Naive thymus-derived CD4-positive, alpha-beta T cell (primary cell): ENCODE results near the gene GNAO1. TPM values are rescaled to one million over a fixed set of nuclear protein-coding genes. Genes with fewer than 3 reads are reported as not detected.

Source experiments
- ATAC-seq: fragments of 150-1000 bp; cut with Tn5 transposase; 2 replicates; pipeline ENCODE4 v1.10.0; 2021; ENCODE audit warnings: mild to moderate bottlenecking, moderate library complexity
- CTCF ChIA-PET: fragments of 350-600 bp; sonication (Branson Sonifier 250); formaldehyde crosslinking; loops from one replicate; lab custom pipeline; 2021; ENCODE audit warnings: antibody characterized with exemption; lab: Charles Lee
- POLR2A ChIA-PET: fragments of 350-600 bp; sonication (Branson Sonifier 250); formaldehyde crosslinking; loops from one replicate; lab custom pipeline; 2021; ENCODE audit warnings: antibody characterized with exemption, inconsistent platforms; lab: Charles Lee
- DNase-seq, 9 donors: peaks; one replicate each; pipeline versions ENCODE4 v3.0.0 to v3.0.0-alpha.2; 2020 to 2022; ENCODE audit warnings: mixed read lengths in 1 of 9
- H3K27ac ChIP-seq: one replicate; pipeline ENCODE4 v1.7.0; 2013; ENCODE audit warnings: mild to moderate bottlenecking, low read depth, low read length, moderate library complexity
- H3K27me3 ChIP-seq, 2 donors: one replicate each; pipeline ENCODE4 v1.7.0; 2013; ENCODE audit warnings: low read length in 2 of 2, mild to moderate bottlenecking in 2 of 2, moderate library complexity in 2 of 2; ENCODE audit not compliant: control insufficient read depth in 2 of 2, insufficient read depth in 2 of 2
- H3K36me3 ChIP-seq, 3 experiments: 1 replicate in 2 of 3; 2 replicates in 1 of 3; pipeline ENCODE4 v1.7.0; 2013; ENCODE audit warnings: low read length in 3 of 3, mild to moderate bottlenecking in 3 of 3, moderate library complexity in 1 of 3; ENCODE audit not compliant: insufficient read depth in 3 of 3, control insufficient read depth in 2 of 3
- H3K4me1 ChIP-seq, 2 donors: one replicate each; pipeline ENCODE4 v1.7.0; 2013; ENCODE audit warnings: low read length in 2 of 2, mild to moderate bottlenecking in 2 of 2, moderate library complexity in 1 of 2; ENCODE audit not compliant: control insufficient read depth in 2 of 2, insufficient read depth in 2 of 2
- H3K4me3 ChIP-seq: 2 replicates; pipeline ENCODE4 v1.7.0; 2013; ENCODE audit warnings: mild to moderate bottlenecking, low read length
- H3K9me3 ChIP-seq, 3 experiments: 1 replicate in 2 of 3; 2 replicates in 1 of 3; pipeline ENCODE4 v1.7.0; 2013; ENCODE audit warnings: low read length in 3 of 3; ENCODE audit not compliant: control insufficient read depth in 2 of 3
- H3K27ac Mint-ChIP-seq, 9 donors: one replicate each; pipeline ENCODE4 v1.8.0; 2020 to 2022; ENCODE audit warnings: mixed read lengths in 9 of 9, mild to moderate bottlenecking in 8 of 9, moderate library complexity in 5 of 9, inconsistent platforms in 2 of 9
- H3K27me3 Mint-ChIP-seq, 5 donors: one replicate each; pipeline ENCODE4 v1.8.0; 2021 to 2022; ENCODE audit warnings: mixed read lengths in 5 of 5, mild to moderate bottlenecking in 1 of 5
- H3K36me3 Mint-ChIP-seq, 5 donors: one replicate each; pipeline ENCODE4 v1.8.0; 2020 to 2022; ENCODE audit warnings: mixed read lengths in 5 of 5, mild to moderate bottlenecking in 3 of 5, inconsistent platforms in 1 of 5
- H3K4me1 Mint-ChIP-seq, 7 donors: one replicate each; pipeline ENCODE4 v1.8.0; 2020 to 2022; ENCODE audit warnings: mixed read lengths in 7 of 7, mild to moderate bottlenecking in 3 of 7, inconsistent platforms in 1 of 7
- H3K4me3 Mint-ChIP-seq, 10 donors: one replicate each; pipeline ENCODE4 v1.8.0; 2020 to 2022; ENCODE audit warnings: mild to moderate bottlenecking in 10 of 10, mixed read lengths in 10 of 10, moderate library complexity in 6 of 10, inconsistent platforms in 2 of 10
- H3K9me3 Mint-ChIP-seq, 11 donors: one replicate each; pipeline ENCODE4 v1.8.0; 2020 to 2022; ENCODE audit warnings: mixed read lengths in 11 of 11, mild to moderate bottlenecking in 4 of 11, inconsistent platforms in 1 of 11, moderate library complexity in 1 of 11
- intact Hi-C, 2 donors: fragments of 100-400 bp; cut with micrococcal nuclease; formaldehyde crosslinking; loops; one replicate each; pipeline ENCODE4 v1.15.1; 2023
- polyA plus RNA-seq, 2 donors: library from polyadenylated mRNA; unstranded; fragments of 300-500 nt; fragmentation: Illumina TruSeq; gene quantifications; one replicate each; pipeline ENCODE4 v1.2.3, GENCODE V29; 2021
- total RNA-seq, 6 experiments: library from RNA in 5 of 6; stranded (reverse) in 5 of 6; gene quantifications; 1 replicate in 5 of 6; 2 replicates in 1 of 6; pipeline ENCODE4 v1.2.3 and lab custom pipeline; 2021 to 2026

Gene GNAO1
- total and polyA plus RNA-seq, 7 experiments from 2014 or later = 0.43 to 5.4 (median 0.80) TPM; not detected in 2

- Mint-ChIP-seq H3K4me3 (no peak overlapping the region), H3K36me3 (no peaks in the 10 kb centered on the region), H3K9me3 (no peaks in the 10 kb centered on the region), H3K27me3 (peaks cover 0 to 34% (median 0%) of the 10 kb centered on the region in 5 donors), H3K27ac (no peak overlapping the region), H3K4me1 (peaks cover 0 to 3% (median 0%) of the 10 kb centered on the region in 7 donors)
- Histone ChIP-seq H3K27me3 (no peaks in the 10 kb centered on the region), H3K4me3 (no peak overlapping the region), H3K4me1 (no peaks in the 10 kb centered on the region), H3K27ac (no peak overlapping the region), H3K36me3 (no peaks in the 10 kb centered on the region), H3K9me3 (no peaks in the 10 kb centered on the region)
- CTCF ChIA-PET = no interaction called here
- POLR2A ChIA-PET = no interaction called here
- ATAC-seq (no peak), DNase-seq (no peak)
- intact Hi-C loops = no loop called here
These were observed 46.9 kb downstream of the GNAO1 start for GRCh38 chr16:56238188-56238587.

- no peaks in the 10 kb centered on the region for H3K36me3 Mint-ChIP-seq
- H3K36me3 ChIP-seq = no peaks in the 10 kb centered on the region
- ChIA-PET POLR2A (no interaction called here), CTCF (no interaction called here)
- H3K4me3 Mint-ChIP-seq = no peak overlapping the region
- H3K27ac ChIP-seq = no peak overlapping the region
- H3K4me1 Mint-ChIP-seq = no peaks in the 10 kb centered on the region
- H3K9me3 Mint-ChIP-seq = no peaks in the 10 kb centered on the region
- intact Hi-C loops = no loop called here
- no peaks in the 10 kb centered on the region for H3K9me3 ChIP-seq
- H3K27me3 Mint-ChIP-seq = peaks cover 0 to 30% (median 0%) of the 10 kb centered on the region in 5 donors
- DNase-seq (no peak), ATAC-seq (no peak)
- H3K4me1 ChIP-seq = no peaks in the 10 kb centered on the region
- H3K27ac Mint-ChIP-seq = no peak overlapping the region
- no peak overlapping the region for H3K4me3 ChIP-seq
- H3K27me3 ChIP-seq = no peaks in the 10 kb centered on the region
These were observed 50.3 kb downstream of the GNAO1 start for GRCh38 chr16:56241596-56241995.

- H3K4me3 ChIP-seq = no peak overlapping the region
- H3K4me1 ChIP-seq = no peaks in the 10 kb centered on the region
- ChIA-PET CTCF (no interaction called here), POLR2A (no interaction called here)
- H3K27me3 ChIP-seq = no peaks in the 10 kb centered on the region
- intact Hi-C loops = no loop called here
- H3K9me3 Mint-ChIP-seq = no peaks in the 10 kb centered on the region
- ATAC-seq (no peak), DNase-seq (no peak)
- no peak overlapping the region for H3K27ac ChIP-seq
- H3K36me3 Mint-ChIP-seq = no peaks in the 10 kb centered on the region
- H3K9me3 ChIP-seq = no peaks in the 10 kb centered on the region
- no peak overlapping the region for H3K4me3 Mint-ChIP-seq
- H3K36me3 ChIP-seq = no peaks in the 10 kb centered on the region
- peaks cover 0 to 22% (median 0%) of the 10 kb centered on the region in 5 donors for H3K27me3 Mint-ChIP-seq
- no peak overlapping the region for H3K27ac Mint-ChIP-seq
- H3K4me1 Mint-ChIP-seq = peaks cover 0 to 6% (median 0%) of the 10 kb centered on the region in 7 donors
These were observed 51.5 kb downstream of the GNAO1 start for GRCh38 chr16:56242740-56243139.

- H3K27ac Mint-ChIP-seq = no peak overlapping the region
- Histone ChIP-seq H3K4me3 (no peak overlapping the region), H3K27me3 (no peaks in the 10 kb centered on the region), H3K9me3 (no peaks in the 10 kb centered on the region), H3K4me1 (no peaks in the 10 kb centered on the region), H3K36me3 (no peaks in the 10 kb centered on the region), H3K27ac (no peak overlapping the region)
- ChIA-PET CTCF (no interaction called here), POLR2A (no interaction called here)
- H3K9me3 Mint-ChIP-seq = peaks cover 0 to 5% (median 0%) of the 10 kb centered on the region in 11 donors
- peaks cover 0 to 14% (median 0%) of the 10 kb centered on the region in 5 donors for H3K27me3 Mint-ChIP-seq
- no peaks in the 10 kb centered on the region for H3K36me3 Mint-ChIP-seq
- intact Hi-C loops = no loop called here
- H3K4me3 Mint-ChIP-seq = no peak overlapping the region
- DNase-seq (no peak), ATAC-seq (no peak)
- H3K4me1 Mint-ChIP-seq = peaks cover 0 to 6% (median 0%) of the 10 kb centered on the region in 7 donors
These were observed 53.3 kb downstream of the GNAO1 start for GRCh38 chr16:56244612-56245011.

- no peak for DNase-seq
- Mint-ChIP-seq H3K4me3 (no peak overlapping the region), H3K9me3 (peaks cover 0 to 5% (median 0%) of the 10 kb centered on the region in 11 donors), H3K4me1 (peaks cover 0 to 6% (median 0%) of the 10 kb centered on the region in 7 donors), H3K36me3 (no peaks in the 10 kb centered on the region), H3K27me3 (peaks cover 0 to 9% (median 0%) of the 10 kb centered on the region in 5 donors), H3K27ac (no peak overlapping the region)
- intact Hi-C loops = no loop called here
- Histone ChIP-seq H3K9me3 (no peaks in the 10 kb centered on the region), H3K4me1 (no peaks in the 10 kb centered on the region), H3K27me3 (no peaks in the 10 kb centered on the region), H3K27ac (no peak overlapping the region), H3K4me3 (no peak overlapping the region), H3K36me3 (no peaks in the 10 kb centered on the region)
- no peak for ATAC-seq
- CTCF ChIA-PET = no interaction called here
- POLR2A ChIA-PET = no interaction called here
These were observed 53.9 kb downstream of the GNAO1 start for GRCh38 chr16:56245197-56245596.

- H3K27ac Mint-ChIP-seq = no peak overlapping the region
- H3K4me3 Mint-ChIP-seq = no peak overlapping the region
- no peaks in the 10 kb centered on the region for H3K27me3 ChIP-seq
- H3K9me3 ChIP-seq = no peaks in the 10 kb centered on the region
- H3K4me1 Mint-ChIP-seq = peaks cover 0 to 6% (median 0%) of the 10 kb centered on the region in 7 donors
- CTCF ChIA-PET = no interaction called here
- POLR2A ChIA-PET = no interaction called here
- intact Hi-C loops = no loop called here
- H3K9me3 Mint-ChIP-seq = peaks cover 0 to 5% (median 0%) of the 10 kb centered on the region in 11 donors
- no peak overlapping the region for H3K27ac ChIP-seq
- H3K36me3 ChIP-seq = no peaks in the 10 kb centered on the region
- no peak overlapping the region for H3K4me3 ChIP-seq
- DNase-seq (no peak), ATAC-seq (no peak)
- no peaks in the 10 kb centered on the region for H3K4me1 ChIP-seq
- H3K27me3 Mint-ChIP-seq = peaks cover 0 to 7% (median 0%) of the 10 kb centered on the region in 5 donors
- H3K36me3 Mint-ChIP-seq = no peaks in the 10 kb centered on the region
These were observed 54.9 kb downstream of the GNAO1 start for GRCh38 chr16:56246051-56246817.

GRCh38 chr16:56247018-56247417, 55.7 kb downstream of the GNAO1 start:
- no peaks in the 10 kb centered on the region for H3K27me3 ChIP-seq
- no peak for DNase-seq
- ATAC-seq = no peak
- peaks cover 0 to 8% (median 0%) of the 10 kb centered on the region in 5 donors for H3K27me3 Mint-ChIP-seq
- peaks cover 0 to 5% (median 0%) of the 10 kb centered on the region in 11 donors for H3K9me3 Mint-ChIP-seq
- H3K36me3 ChIP-seq = no peaks in the 10 kb centered on the region
- ChIA-PET POLR2A (no interaction called here), CTCF (no interaction called here)
- no peaks in the 10 kb centered on the region for H3K36me3 Mint-ChIP-seq
- peaks cover 0 to 6% (median 0%) of the 10 kb centered on the region in 7 donors for H3K4me1 Mint-ChIP-seq
- H3K4me3 ChIP-seq = no peak overlapping the region
- H3K9me3 ChIP-seq = no peaks in the 10 kb centered on the region
- no peak overlapping the region for H3K27ac ChIP-seq
- H3K27ac Mint-ChIP-seq = no peak overlapping the region
- H3K4me3 Mint-ChIP-seq = no peak overlapping the region
- H3K4me1 ChIP-seq = no peaks in the 10 kb centered on the region
- intact Hi-C loops = no loop called here
